ENCODE data around the gene TEKT5. TPM values are rescaled to one million over a fixed set of nuclear protein-coding genes. Genes with fewer than 3 reads are reported as not detected.

The TEKT5 gene
- total and polyA plus RNA-seq, 9 of the 15 experiments (the other 6 are each of a cell fraction or from before 2014, with no cell fraction given): 0.10 to 0.19 TPM; not detected in 7

- H3K9ac ChIP-seq (ENCODE audit: insufficient read depth in 1 of 2, low read depth in 2 of 2, low read length in 2 of 2): no peak overlapping the region
- no peaks in the 10 kb centered on the region for H3K9me1 ChIP-seq (ENCODE audit: control insufficient read depth, insufficient read depth, low read length)
- H3K27ac ChIP-seq (ENCODE audit: extremely low read depth, low read depth, low read length): no peak overlapping the region
- ChIA-PET CTCF (ENCODE audit: low intra/inter-chr PET ratio) (no interaction called here), POLR2A (no interaction called here)
- H3K4me2 ChIP-seq (ENCODE audit: insufficient read depth, low read length): no peak overlapping the region
- H3K79me2 ChIP-seq (ENCODE audit: control insufficient read depth, insufficient read depth, low read length): no peaks in the 10 kb centered on the region
- in situ Hi-C loops (cut with MboI) (no loop called here), intact Hi-C loops (cut with micrococcal nuclease) (no loop called here)
- DNase-seq (ENCODE audit: extremely low read depth in 1 of 4, low spot score in 3 of 4) (no peak), ATAC-seq (no peak), FAIRE-seq (no peak)
- WGBS (ENCODE audit: insufficient coverage, low coverage, missing lambda C conversion rate): 2% methylated on average over 7 of the region's 7 CpGs
- H4K20me1 ChIP-seq (replicated peaks; ENCODE audit: control insufficient read depth, insufficient read depth, low read length): 0 out of 2 replicates have a peak, but pooled peaks cover 9% of the 10 kb centered on the region
- no peaks in the 10 kb centered on the region for H3K4me1 ChIP-seq (replicated peaks in 1 of 2; ENCODE audit: control insufficient read depth in 2 of 2, insufficient read depth in 2 of 2, low read length in 2 of 2)
- no peaks in the 10 kb centered on the region for H3K9me3 ChIP-seq (replicated peaks; ENCODE audit: control insufficient read depth, insufficient read depth, low read depth, low read length)
- no TSS peak for BruUV-seq (replicated peaks)
- TF ChIP-seq PHTF2 (CRISPR knock-in tag; IDR thresholded peaks at IDR 0.05): no peak
- TF ChIP-seq HMGXB4 (CRISPR knock-in tag; IDR thresholded peaks at IDR 0.05): no peak
- no peak for TF ChIP-seq THRA (IDR thresholded peaks at IDR 0.05)
- no peak for TF ChIP-seq FIP1L1 (IDR thresholded peaks at IDR 0.05; ENCODE audit: low read depth, low read length, poor library complexity, severe bottlenecking)
- TF ChIP-seq NR3C1 (CRISPR knock-in tag; IDR thresholded peaks at IDR 0.05): no peak
- H3K27me3 ChIP-seq (ENCODE audit: control insufficient read depth in 2 of 2, insufficient read depth in 2 of 2, low read length in 2 of 2): peaks cover 28 to 84% of the 10 kb centered on the region in 2 experiments
- no peak overlapping the region for H2AFZ ChIP-seq (ENCODE audit: low read depth, low read length)
- no peaks in the 10 kb centered on the region for H3K36me3 ChIP-seq (ENCODE audit: control insufficient read depth, insufficient read depth, low read length)
- no peak overlapping the region for H3K4me3 ChIP-seq
These were observed 95.1 kb downstream of the TEKT5 start for GRCh38 chr16:10599626-10600025.
